ENCODE results near the gene GARIN5A.

Gene GARIN5A

GRCh38 chr19:50435221-50435620 is 41.4 kb downstream of the GARIN5A start:
- Histone ChIP-seq H3K9ac (ENCODE audit: low read depth, low read length) (no peak overlapping the region), H3K4me3 (ENCODE audit: low read length) (no peak overlapping the region), H3K4me1 (ENCODE audit: insufficient read depth, low read length) (peaks cover 8% of the 10 kb centered on the region; the same call in 1 of the 2 replicates), H3K36me3 (ENCODE audit: insufficient read depth, low read depth, low read length) (no peaks in the 10 kb centered on the region), H3K27me3 (ENCODE audit: insufficient read depth, low read length) (peaks cover 19% of the 10 kb centered on the region), H3K27ac (ENCODE audit: low read length) (no peak overlapping the region), H3K9me3 (ENCODE audit: insufficient read depth, low read depth, low read length) (no peaks in the 10 kb centered on the region)

- Histone ChIP-seq H3K9ac (ENCODE audit: low read depth, low read length) (no peak overlapping the region), H3K9me3 (ENCODE audit: insufficient read depth, low read depth, low read length) (no peaks in the 10 kb centered on the region), H3K27ac (ENCODE audit: low read length) (no peak overlapping the region), H3K4me3 (ENCODE audit: low read length) (no peak overlapping the region), H3K4me1 (ENCODE audit: insufficient read depth, low read length) (peaks cover 8% of the 10 kb centered on the region; the same call in 1 of the 2 replicates), H3K36me3 (ENCODE audit: insufficient read depth, low read depth, low read length) (no peaks in the 10 kb centered on the region), H3K27me3 (ENCODE audit: insufficient read depth, low read length) (peaks cover 25% of the 10 kb centered on the region)
These were observed 42.1 kb downstream of the GARIN5A start for GRCh38 chr19:50434525-50434924.

- no peak overlapping the region; the same call in 1 of the 2 replicates for H3K9ac ChIP-seq (ENCODE audit: low read depth, low read length)
- peaks cover 35% of the 10 kb centered on the region for H3K27me3 ChIP-seq (ENCODE audit: insufficient read depth, low read length)
- no peaks in the 10 kb centered on the region for H3K36me3 ChIP-seq (ENCODE audit: insufficient read depth, low read depth, low read length)
- H3K4me3 ChIP-seq (ENCODE audit: low read length), result peak overlapping the region; percentile 72; the same call in 1 of the 2 replicates
- no peak overlapping the region for H3K27ac ChIP-seq (ENCODE audit: low read length)
- H3K9me3 ChIP-seq (ENCODE audit: insufficient read depth, low read depth, low read length), result no peaks in the 10 kb centered on the region
- peaks cover 9% of the 10 kb centered on the region; the same call in 1 of the 2 replicates for H3K4me1 ChIP-seq (ENCODE audit: insufficient read depth, low read length)
These were observed 43.2 kb downstream of the GARIN5A start for GRCh38 chr19:50433201-50434180.

GRCh38 chr19:50432221-50433028 is 44.2 kb downstream of the GARIN5A start, which contains the start of gene MYBPC2:
Gene MYBPC2 (plus strand): TSS chr19:50432892. CDS start chr19:50432954, 62 bp downstream.
- Histone ChIP-seq H3K27ac (ENCODE audit: low read length) (no peak within 1 kb of the TSS), H3K4me1 (ENCODE audit: insufficient read depth, low read length) (peaks cover 12% of the 10 kb centered on the region; the same call in 1 of the 2 replicates), H3K36me3 (ENCODE audit: insufficient read depth, low read depth, low read length) (no peaks in the 10 kb centered on the region), H3K9me3 (ENCODE audit: insufficient read depth, low read depth, low read length) (no peaks in the 10 kb centered on the region), H3K4me3 (ENCODE audit: low read length) (peak within 1 kb of the TSS; percentile 79), H3K27me3 (ENCODE audit: insufficient read depth, low read length) (peaks cover 45% of the 10 kb centered on the region), H3K9ac (ENCODE audit: low read depth, low read length) (peak within 1 kb of the TSS; percentile 73; the same call in 1 of the 2 replicates)

GRCh38 chr19:50431343-50432220 is 45.1 kb downstream of the GARIN5A start:
- no peaks in the 10 kb centered on the region for H3K9me3 ChIP-seq (ENCODE audit: insufficient read depth, low read depth, low read length)
- H3K9ac ChIP-seq (ENCODE audit: low read depth, low read length), result peak overlapping the region; percentile 53; the same call in 1 of the 2 replicates
- H3K4me1 ChIP-seq (ENCODE audit: insufficient read depth, low read length), result peaks cover 12% of the 10 kb centered on the region; the same call in 1 of the 2 replicates
- H3K4me3 ChIP-seq (ENCODE audit: low read length), result peak overlapping the region; percentile 79
- H3K36me3 ChIP-seq (ENCODE audit: insufficient read depth, low read depth, low read length), result no peaks in the 10 kb centered on the region
- no peak overlapping the region for H3K27ac ChIP-seq (ENCODE audit: low read length)
- peaks cover 45% of the 10 kb centered on the region for H3K27me3 ChIP-seq (ENCODE audit: insufficient read depth, low read length)

- peak overlapping the region; percentile 79 for H3K4me3 ChIP-seq (ENCODE audit: low read length)
- no peaks in the 10 kb centered on the region for H3K9me3 ChIP-seq (ENCODE audit: insufficient read depth, low read depth, low read length)
- no peaks in the 10 kb centered on the region for H3K36me3 ChIP-seq (ENCODE audit: insufficient read depth, low read depth, low read length)
- peaks cover 45% of the 10 kb centered on the region for H3K27me3 ChIP-seq (ENCODE audit: insufficient read depth, low read length)
- peaks cover 12% of the 10 kb centered on the region; the same call in 1 of the 2 replicates for H3K4me1 ChIP-seq (ENCODE audit: insufficient read depth, low read length)
- peak overlapping the region; percentile 53; the same call in 1 of the 2 replicates for H3K9ac ChIP-seq (ENCODE audit: low read depth, low read length)
- no peak overlapping the region for H3K27ac ChIP-seq (ENCODE audit: low read length)
These were observed 45.7 kb downstream of the GARIN5A start for GRCh38 chr19:50430888-50431342.

GRCh38 chr19:50428772-50429463 is 47.7 kb downstream of the GARIN5A start:
- no peak overlapping the region for H3K4me3 ChIP-seq (ENCODE audit: low read length)
- H3K9ac ChIP-seq (ENCODE audit: low read depth, low read length), result no peak overlapping the region
- H3K27me3 ChIP-seq (ENCODE audit: insufficient read depth, low read length), result peaks cover 45% of the 10 kb centered on the region
- no peak overlapping the region for H3K27ac ChIP-seq (ENCODE audit: low read length)
- peaks cover 12% of the 10 kb centered on the region; the same call in 1 of the 2 replicates for H3K4me1 ChIP-seq (ENCODE audit: insufficient read depth, low read length)
- no peaks in the 10 kb centered on the region for H3K36me3 ChIP-seq (ENCODE audit: insufficient read depth, low read depth, low read length)
- no peaks in the 10 kb centered on the region for H3K9me3 ChIP-seq (ENCODE audit: insufficient read depth, low read depth, low read length)

- no peaks in the 10 kb centered on the region for H3K36me3 ChIP-seq (ENCODE audit: insufficient read depth, low read depth, low read length)
- H3K27me3 ChIP-seq (ENCODE audit: insufficient read depth, low read length), result peaks cover 43% of the 10 kb centered on the region
- H3K4me3 ChIP-seq (ENCODE audit: low read length), result peak overlapping the region; percentile 20; the same call in 1 of the 2 replicates
- H3K4me1 ChIP-seq (ENCODE audit: insufficient read depth, low read length), result peaks cover 10% of the 10 kb centered on the region; the same call in 1 of the 2 replicates
- no peak overlapping the region for H3K9ac ChIP-seq (ENCODE audit: low read depth, low read length)
- H3K27ac ChIP-seq (ENCODE audit: low read length), result no peak overlapping the region
- H3K9me3 ChIP-seq (ENCODE audit: insufficient read depth, low read depth, low read length), result no peaks in the 10 kb centered on the region
These were observed 48.6 kb downstream of the GARIN5A start for GRCh38 chr19:50427997-50428425.

GRCh38 chr19:50427318-50427925 is 49.2 kb downstream of the GARIN5A start:
- Histone ChIP-seq H3K9me3 (ENCODE audit: insufficient read depth, low read depth, low read length) (no peaks in the 10 kb centered on the region), H3K4me3 (ENCODE audit: low read length) (no peak overlapping the region; the same call in 1 of the 2 replicates), H3K4me1 (ENCODE audit: insufficient read depth, low read length) (peaks cover 7% of the 10 kb centered on the region; the same call in 1 of the 2 replicates), H3K9ac (ENCODE audit: low read depth, low read length) (no peak overlapping the region), H3K27ac (ENCODE audit: low read length) (no peak overlapping the region), H3K36me3 (ENCODE audit: insufficient read depth, low read depth, low read length) (no peaks in the 10 kb centered on the region), H3K27me3 (ENCODE audit: insufficient read depth, low read length) (peaks cover 39% of the 10 kb centered on the region)

- Histone ChIP-seq H3K27me3 (ENCODE audit: insufficient read depth, low read length) (peaks cover 30% of the 10 kb centered on the region), H3K9ac (ENCODE audit: low read depth, low read length) (no peak overlapping the region), H3K9me3 (ENCODE audit: insufficient read depth, low read depth, low read length) (no peaks in the 10 kb centered on the region), H3K36me3 (ENCODE audit: insufficient read depth, low read depth, low read length) (no peaks in the 10 kb centered on the region), H3K4me1 (ENCODE audit: insufficient read depth, low read length) (peaks cover 4% of the 10 kb centered on the region; the same call in 1 of the 2 replicates), H3K4me3 (ENCODE audit: low read length) (no peak overlapping the region), H3K27ac (ENCODE audit: low read length) (no peak overlapping the region)
These were observed 51.1 kb downstream of the GARIN5A start for GRCh38 chr19:50425581-50425980.
